Stomach smooth muscle (tissue), 2 donors: ENCODE measurements around the gene ELAC2.

Experiments
- H3K27ac ChIP-seq: one replicate; pipeline ENCODE4 v1.7.0; 2013; ENCODE audit warnings: mild to moderate bottlenecking, low read length, inconsistent platforms
- H3K27me3 ChIP-seq, 2 donors: one replicate each; pipeline ENCODE4 v1.7.0; 2013; ENCODE audit warnings: low read length in 2 of 2; ENCODE audit not compliant: insufficient read depth in 2 of 2, control insufficient read depth in 1 of 2
- H3K36me3 ChIP-seq, 2 donors: one replicate each; pipeline ENCODE4 v1.7.0; 2013; ENCODE audit warnings: low read length in 2 of 2; ENCODE audit not compliant: control insufficient read depth in 2 of 2, insufficient read depth in 2 of 2
- H3K4me1 ChIP-seq: one replicate; pipeline ENCODE4 v1.7.0; 2013; ENCODE audit warnings: low read length; ENCODE audit not compliant: control insufficient read depth, insufficient read depth
- H3K4me3 ChIP-seq, 2 donors: one replicate each; pipeline ENCODE4 v1.7.0; 2013; ENCODE audit warnings: low read length in 2 of 2
- H3K9ac ChIP-seq, 2 donors: one replicate each; pipeline ENCODE4 v1.7.0; 2013; ENCODE audit warnings: low read length in 2 of 2, mild to moderate bottlenecking in 1 of 2
- H3K9me3 ChIP-seq, 2 donors: one replicate each; pipeline ENCODE4 v1.7.0; 2013; ENCODE audit warnings: low read length in 2 of 2; ENCODE audit not compliant: control insufficient read depth in 2 of 2
- donor health status: healthy.
- donor health status: Pancreatic carcinoma.

The ELAC2 gene

DNA sequence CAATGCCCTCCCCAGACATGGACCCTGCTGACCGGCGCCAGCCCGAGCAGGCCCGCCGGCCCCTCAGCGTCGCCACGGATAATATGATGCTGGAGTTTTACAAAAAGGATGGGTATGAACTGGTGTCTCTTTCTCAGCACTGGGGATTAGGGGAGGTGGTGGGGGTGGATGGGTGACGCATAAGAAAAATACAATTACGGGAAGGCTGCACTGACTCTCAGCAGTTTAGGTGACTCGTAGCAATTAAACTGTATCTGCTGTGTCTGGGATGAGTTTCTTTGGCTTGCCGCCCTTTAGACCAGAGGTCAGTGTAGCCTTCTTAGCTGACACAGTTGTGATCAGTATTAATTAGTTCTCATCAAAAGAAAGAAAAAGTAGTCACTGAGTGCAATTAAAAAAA is 59.0 kb downstream of the ELAC2 start:
- Histone ChIP-seq H3K4me1 (no peaks in the 10 kb centered on the region), H3K4me3 (no peak overlapping the region), H3K36me3 (peaks cover 5 to 23% of the 10 kb centered on the region in 2 donors), H3K27me3 (no peaks in the 10 kb centered on the region), H3K9ac (no peak overlapping the region), H3K9me3 (peaks cover 0 to 6% of the 10 kb centered on the region in 2 donors), H3K27ac (no peak overlapping the region)

DNA sequence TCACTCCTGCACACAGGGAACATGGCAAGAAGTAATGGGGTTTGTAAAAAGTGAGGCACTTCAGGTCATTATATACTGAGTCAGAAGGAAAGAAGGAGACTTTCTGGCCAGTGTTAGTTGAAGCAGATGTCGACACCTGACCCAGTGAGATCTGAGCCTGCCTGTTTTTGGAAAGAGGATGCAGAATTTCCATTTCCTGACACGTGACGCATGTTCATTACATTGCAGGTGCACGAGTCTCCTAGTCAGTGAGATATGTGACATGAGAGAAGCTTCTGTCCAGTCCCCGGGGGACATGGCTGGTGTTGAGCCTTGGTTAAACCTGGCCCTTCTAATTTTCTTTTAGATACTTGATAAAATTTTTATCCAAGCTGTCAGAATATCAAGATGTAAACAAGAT is 62.3 kb downstream of the ELAC2 start:
- Histone ChIP-seq H3K4me1 (no peaks in the 10 kb centered on the region), H3K27me3 (no peaks in the 10 kb centered on the region), H3K4me3 (no peak overlapping the region), H3K9ac (no peak overlapping the region), H3K27ac (no peak overlapping the region), H3K36me3 (peaks cover 5 to 23% of the 10 kb centered on the region in 2 donors), H3K9me3 (peaks cover 0 to 6% of the 10 kb centered on the region in 2 donors)

DNA sequence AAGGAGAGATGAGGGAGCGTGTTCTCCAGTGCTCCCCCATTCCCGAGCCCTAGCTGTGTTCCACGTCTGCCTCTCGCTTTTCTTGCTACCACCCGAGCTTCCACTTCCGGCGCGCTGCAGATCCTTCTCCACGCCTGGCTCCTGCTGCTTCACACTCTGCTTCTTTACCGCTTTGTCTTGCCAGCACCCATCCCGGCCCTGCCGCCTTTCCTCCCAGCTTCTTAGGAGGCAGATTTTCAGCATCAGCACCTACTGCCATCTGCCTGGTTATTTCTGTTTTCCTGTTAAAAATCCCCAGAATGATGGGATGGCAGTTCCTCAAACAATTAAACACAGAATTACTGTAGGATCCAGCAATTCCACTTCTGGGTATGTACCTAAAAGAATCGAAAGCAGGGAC is 64.7 kb downstream of the ELAC2 start:
- Histone ChIP-seq H3K36me3 (peaks cover 8 to 18% of the 10 kb centered on the region in 2 donors), H3K9ac (no peak overlapping the region), H3K27me3 (no peaks in the 10 kb centered on the region), H3K4me1 (no peaks in the 10 kb centered on the region), H3K9me3 (peaks cover 0 to 6% of the 10 kb centered on the region in 2 donors), H3K27ac (no peak overlapping the region), H3K4me3 (no peak overlapping the region)

DNA sequence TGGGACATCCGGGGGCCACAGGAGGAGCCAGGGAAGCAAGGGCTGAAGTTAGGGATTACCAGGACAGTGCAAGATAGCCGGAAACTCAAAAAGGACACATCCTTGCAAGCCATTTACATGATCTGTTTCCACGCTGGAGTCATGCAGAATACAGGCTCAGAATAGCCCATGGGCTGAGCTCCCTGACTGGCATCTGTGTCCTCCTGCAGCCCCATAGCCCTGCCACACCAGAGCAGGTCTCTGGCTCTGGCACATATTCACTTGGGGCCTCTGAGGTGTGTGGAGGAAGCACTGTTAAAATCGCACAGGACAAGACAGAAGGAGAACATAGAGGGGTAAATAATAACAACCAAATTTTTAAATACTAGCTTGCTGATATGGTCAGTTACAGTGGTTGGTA is 65.8 kb downstream of the ELAC2 start:
- no peak overlapping the region for H3K27ac ChIP-seq
- no peak overlapping the region for H3K4me3 ChIP-seq
- no peaks in the 10 kb centered on the region for H3K27me3 ChIP-seq
- no peak overlapping the region for H3K9ac ChIP-seq
- peaks cover 11 to 12% of the 10 kb centered on the region in 2 donors for H3K36me3 ChIP-seq
- no peaks in the 10 kb centered on the region for H3K4me1 ChIP-seq
- no peaks in the 10 kb centered on the region for H3K9me3 ChIP-seq

DNA sequence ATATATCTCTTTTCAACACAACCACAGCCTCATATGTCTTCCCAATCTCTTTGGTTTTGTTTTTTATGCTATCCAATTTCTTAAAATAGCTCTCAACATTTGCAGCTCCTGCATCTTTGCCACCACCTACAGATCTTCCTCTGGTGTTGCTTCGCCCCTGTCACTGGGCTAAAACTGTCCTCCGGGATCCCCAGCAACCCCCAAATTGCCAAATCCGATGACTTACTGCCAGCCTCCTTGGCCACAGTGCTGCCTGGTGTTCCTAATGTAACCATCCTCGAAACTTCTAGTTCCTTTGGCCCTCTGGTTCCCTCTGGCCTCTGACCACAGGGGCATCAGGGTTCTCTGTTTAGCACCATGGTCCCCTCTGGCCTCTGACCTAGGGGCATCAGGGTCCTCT is 70.8 kb downstream of the ELAC2 start:
- peaks cover 0 to 11% of the 10 kb centered on the region in 2 donors for H3K36me3 ChIP-seq
- no peak overlapping the region for H3K4me3 ChIP-seq
- H3K27ac ChIP-seq = no peak overlapping the region
- no peaks in the 10 kb centered on the region for H3K9me3 ChIP-seq
- H3K4me1 ChIP-seq = no peaks in the 10 kb centered on the region
- H3K9ac ChIP-seq = no peak overlapping the region
- no peaks in the 10 kb centered on the region for H3K27me3 ChIP-seq
